ENCODE measurements around the gene ALOXE3. TPM values are rescaled to one million over a fixed set of nuclear protein-coding genes. Genes with fewer than 3 reads are reported as not detected.

ALOXE3 gene
- total and polyA plus RNA-seq, 2 experiments from 2014 or later = 0.10 to 0.27 TPM

- DNase-seq (ENCODE audit: low spot score) (no peak), ATAC-seq (no peak)
- H3K27ac ChIP-seq (ENCODE audit: low read depth) = no peak overlapping the region; the same call in 1 of the 2 replicates
- peaks cover 12% of the 10 kb centered on the region; the same call in 1 of the 2 replicates for H3K79me2 ChIP-seq (replicated peaks; ENCODE audit: insufficient read depth)
- H4K20me1 ChIP-seq (replicated peaks; ENCODE audit: insufficient read depth) = peaks cover 5% of the 10 kb centered on the region
- no peak overlapping the region for H2AFZ ChIP-seq
- H3F3A ChIP-seq (replicated peaks; ENCODE audit: low read depth) = peaks cover 15% of the 10 kb centered on the region; the same call in 1 of the 2 replicates
- peaks cover 5% of the 10 kb centered on the region; the same call in 1 of the 2 replicates for H3K36me3 ChIP-seq (ENCODE audit: insufficient read depth)
- no peak for TF ChIP-seq ETS1 (IDR thresholded peaks at IDR 0.05)
- TF ChIP-seq JUNB (IDR thresholded peaks at IDR 0.05; ENCODE audit: unreplicated experiment) = no peak
- no peak for TF ChIP-seq NANOG (IDR thresholded peaks at IDR 0.05; ENCODE audit: borderline replicate concordance)
- TF ChIP-seq ZNF462 (CRISPR knock-in tag; IDR thresholded peaks at IDR 0.05) = no peak
- TF ChIP-seq REST (IDR thresholded peaks at IDR 0.05; ENCODE audit: unreplicated experiment) = no peak
- TF ChIP-seq ZNF331 (CRISPR knock-in tag; IDR thresholded peaks at IDR 0.05; ENCODE audit: low read depth) = no peak
- TF ChIP-seq EZH2 (IDR thresholded peaks at IDR 0.05; ENCODE audit: low read depth, unreplicated experiment) = no peak
- no peak for TF ChIP-seq CTCF (conservative IDR thresholded peaks at IDR 0.05; ENCODE audit: low read depth in 2 of 2)
- TF ChIP-seq CREB1 (CRISPR knock-in tag; IDR thresholded peaks at IDR 0.05; ENCODE audit: low read depth) = no peak
- no peak for TF ChIP-seq ZNF114 (CRISPR knock-in tag; IDR thresholded peaks at IDR 0.05)
- TF ChIP-seq POLR2AphosphoS5 (IDR thresholded peaks at IDR 0.05; ENCODE audit: low read depth) = no peak
- TF ChIP-seq STAT1 (IDR thresholded peaks at IDR 0.05; ENCODE audit: unreplicated experiment) = no peak
- TF ChIP-seq EZH2phosphoT487 (IDR thresholded peaks at IDR 0.05; ENCODE audit: unreplicated experiment) = no peak
- 0 out of 2 replicates have a peak overlapping the region, but pooled peaks have one; percentile 69 for H3K27ac Mint-ChIP-seq
- no peak overlapping the region; the same call in 1 of the 2 replicates for H3K4me3 ChIP-seq
- peak overlapping the region; percentile 78; the same call in 2 of the 3 replicates for H3K4me3 Mint-ChIP-seq
- no peaks in the 10 kb centered on the region for H3K9me2 ChIP-seq (ENCODE audit: insufficient read depth)
- H3K27me3 ChIP-seq (ENCODE audit: insufficient read depth) = no peaks in the 10 kb centered on the region
- peaks cover 26% of the 10 kb centered on the region for H3K36me3 Mint-ChIP-seq (ENCODE audit: low read depth)
- H3K4me1 ChIP-seq (ENCODE audit: insufficient read depth) = peaks cover 26% of the 10 kb centered on the region
- peaks cover 41% of the 10 kb centered on the region for H3K4me1 Mint-ChIP-seq
- H3K4me2 ChIP-seq = peak overlapping the region; percentile 36; the same call in 1 of the 2 replicates
- H3K9me3 Mint-ChIP-seq = no peaks in the 10 kb centered on the region
- peaks cover 24% of the 10 kb centered on the region for H3K27me3 Mint-ChIP-seq (ENCODE audit: insufficient read depth, low read depth, poor library complexity)
Measured at GRCh38 chr17:8160741-8161221, 42.5 kb upstream of the ALOXE3 start.

Measured in GM23338 (cell line).